Sigmoid colon (tissue), 4 donors: Measurements from ENCODE around the gene SVEP1.

Experiments
- EP300 ChIP-seq, 4 donors: sonication (generic); formaldehyde crosslinking; IDR thresholded peaks; one replicate each; pipeline ENCODE4 v1.6.1; 2017; ENCODE audit warnings: antibody characterized with exemption in 4 of 4
- POLR2A ChIP-seq, 2 donors: fragments of 450-650 bp; IDR thresholded peaks; one replicate each; pipeline ENCODE4 v1.6.1; 2016; ENCODE audit warnings: antibody characterized with exemption in 2 of 2, mild to moderate bottlenecking in 2 of 2, moderate library complexity in 2 of 2
- POLR2AphosphoS5 ChIP-seq, 4 donors: sonication (generic); formaldehyde crosslinking; IDR thresholded peaks; one replicate each; pipeline ENCODE4 v1.6.1; 2017; ENCODE audit warnings: antibody characterized with exemption in 4 of 4
- TF ChIP-seq, protein P1 (sequence below), 4 experiments: fragments of 450-650 bp in 3 of 4; fragments of 200-600 bp in 1 of 4; IDR thresholded peaks; one replicate each; pipeline ENCODE4 v1.5.1; 2016 to 2019; ENCODE audit warnings: antibody characterized with exemption in 4 of 4, mild to moderate bottlenecking in 3 of 4, moderate library complexity in 2 of 4

- no peak for TF ChIP-seq POLR2AphosphoS5 (IDR thresholded peaks at IDR 0.05)
- TF ChIP-seq EP300 (IDR thresholded peaks at IDR 0.05): no peak
- TF ChIP-seq, protein P1, sequence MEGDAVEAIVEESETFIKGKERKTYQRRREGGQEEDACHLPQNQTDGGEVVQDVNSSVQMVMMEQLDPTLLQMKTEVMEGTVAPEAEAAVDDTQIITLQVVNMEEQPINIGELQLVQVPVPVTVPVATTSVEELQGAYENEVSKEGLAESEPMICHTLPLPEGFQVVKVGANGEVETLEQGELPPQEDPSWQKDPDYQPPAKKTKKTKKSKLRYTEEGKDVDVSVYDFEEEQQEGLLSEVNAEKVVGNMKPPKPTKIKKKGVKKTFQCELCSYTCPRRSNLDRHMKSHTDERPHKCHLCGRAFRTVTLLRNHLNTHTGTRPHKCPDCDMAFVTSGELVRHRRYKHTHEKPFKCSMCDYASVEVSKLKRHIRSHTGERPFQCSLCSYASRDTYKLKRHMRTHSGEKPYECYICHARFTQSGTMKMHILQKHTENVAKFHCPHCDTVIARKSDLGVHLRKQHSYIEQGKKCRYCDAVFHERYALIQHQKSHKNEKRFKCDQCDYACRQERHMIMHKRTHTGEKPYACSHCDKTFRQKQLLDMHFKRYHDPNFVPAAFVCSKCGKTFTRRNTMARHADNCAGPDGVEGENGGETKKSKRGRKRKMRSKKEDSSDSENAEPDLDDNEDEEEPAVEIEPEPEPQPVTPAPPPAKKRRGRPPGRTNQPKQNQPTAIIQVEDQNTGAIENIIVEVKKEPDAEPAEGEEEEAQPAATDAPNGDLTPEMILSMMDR (IDR thresholded peaks at IDR 0.05): no peak
- TF ChIP-seq POLR2A (IDR thresholded peaks at IDR 0.05): no peak
Observed at GRCh38 chr9:110566156-110566555, 13.4 kb downstream of the SVEP1 start.
